ENCODE results near the gene ATP2C2. TPM values are rescaled to one million over a fixed set of nuclear protein-coding genes. Genes with fewer than 3 reads are reported as not detected.

Gene ATP2C2
- total RNA-seq, 3 donors from 2014 or later = not detected

DNA sequence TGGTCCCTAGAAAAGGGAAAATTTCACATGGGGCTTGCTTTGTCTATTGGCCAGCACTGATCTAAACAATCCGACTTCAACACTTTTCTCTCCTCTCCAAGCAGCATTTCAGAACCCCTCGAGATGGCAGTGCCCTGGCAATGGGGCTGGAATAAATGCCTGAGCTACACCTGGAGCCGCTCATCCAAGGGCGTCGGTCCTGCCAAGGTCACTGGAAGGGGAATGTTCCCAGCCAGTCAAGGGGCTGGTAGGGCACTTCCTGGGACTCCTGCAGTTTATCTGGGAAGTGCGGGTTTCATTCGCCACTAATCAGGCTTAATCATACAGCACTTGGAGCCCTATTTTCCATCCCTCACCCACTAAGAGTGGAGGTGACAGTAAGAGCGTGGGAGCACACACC, 119.0 kb downstream of the ATP2C2 start:
- H3K4me3 Mint-ChIP-seq = no peak overlapping the region

DNA sequence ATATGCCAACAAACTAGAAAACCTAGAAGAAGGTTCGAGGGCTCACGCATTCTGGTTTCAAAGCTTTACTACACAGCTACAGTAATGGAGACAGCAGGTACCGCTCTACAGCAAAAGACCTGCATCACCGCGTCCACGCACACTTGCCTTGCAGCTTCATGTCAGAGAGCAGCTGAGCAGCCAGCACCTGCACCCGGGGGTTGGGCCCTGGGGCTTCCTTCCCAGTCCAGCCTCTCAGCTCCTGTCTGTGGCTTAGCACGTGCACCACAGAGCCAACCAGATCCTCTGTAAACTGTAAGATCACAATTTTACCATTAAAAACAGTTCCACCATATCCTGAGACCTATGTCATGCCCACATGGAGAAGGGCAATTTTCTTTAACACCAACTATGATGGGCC, 120.8 kb downstream of the ATP2C2 start:
- DNase-seq = no peak
- Mint-ChIP-seq H3K4me3 (no peak overlapping the region), H3K27me3 (ENCODE audit: low read depth) (no peaks in the 10 kb centered on the region), H3K9me3 (peaks cover 6% of the 10 kb centered on the region), H3K36me3 (ENCODE audit: insufficient read depth) (peaks cover 23% of the 10 kb centered on the region), H3K4me1 (ENCODE audit: low read depth) (no peaks in the 10 kb centered on the region)
- no peak for ATAC-seq

More for the DNA sequence above, 119.0 kb downstream of the ATP2C2 start:
- Mint-ChIP-seq H3K27me3 (ENCODE audit: low read depth) (no peaks in the 10 kb centered on the region), H3K36me3 (ENCODE audit: insufficient read depth) (peaks cover 18% of the 10 kb centered on the region), H3K4me1 (ENCODE audit: low read depth) (no peaks in the 10 kb centered on the region), H3K9me3 (no peaks in the 10 kb centered on the region)
- DNase-seq (no peak), ATAC-seq (no peak)

DNA sequence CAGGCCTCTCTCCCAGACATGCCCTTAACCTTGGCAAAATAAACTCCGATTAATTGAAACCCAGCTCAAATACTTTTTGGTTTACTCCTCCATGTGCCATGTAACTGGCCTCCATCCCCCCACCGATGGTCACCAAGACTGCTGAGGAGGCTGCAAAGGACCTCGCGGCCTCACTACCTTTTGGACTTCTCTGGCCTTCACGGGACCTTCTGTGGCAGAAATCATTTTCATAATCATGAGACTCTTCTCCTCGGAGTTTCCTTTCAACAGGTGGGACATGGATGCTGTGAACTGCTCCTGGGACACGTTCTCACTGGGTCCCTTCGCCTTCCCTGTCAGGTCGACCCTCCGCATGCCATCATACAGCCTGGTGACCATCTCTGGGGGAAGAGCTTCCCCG, 127.2 kb downstream of the ATP2C2 start:
- Mint-ChIP-seq H3K36me3 (ENCODE audit: insufficient read depth) (peaks cover 30% of the 10 kb centered on the region), H3K9me3 (peaks cover 6% of the 10 kb centered on the region), H3K4me1 (ENCODE audit: low read depth) (no peaks in the 10 kb centered on the region), H3K4me3 (no peak overlapping the region), H3K27me3 (ENCODE audit: low read depth) (no peaks in the 10 kb centered on the region)
- no peak for ATAC-seq
- no peak for DNase-seq

DNA sequence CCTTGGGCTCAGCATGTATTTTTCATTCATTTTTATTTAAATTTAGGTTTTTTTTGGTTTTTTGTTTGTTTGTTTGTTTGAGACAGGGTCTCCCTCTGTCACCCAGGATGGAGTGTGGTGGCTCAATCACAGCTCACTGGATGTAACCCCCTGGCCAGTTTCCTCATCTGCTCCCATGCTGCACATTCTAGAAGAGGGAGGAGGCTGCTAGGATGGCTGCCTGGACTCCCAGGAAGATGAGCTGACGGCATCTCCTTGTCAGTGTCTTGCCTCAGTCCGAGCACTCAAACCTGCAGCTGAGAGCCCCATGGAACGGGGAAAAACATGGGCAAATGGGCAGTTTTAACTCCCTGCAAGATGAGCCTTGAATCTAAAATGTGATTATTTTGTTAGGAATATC, 128.7 kb downstream of the ATP2C2 start:
- Mint-ChIP-seq H3K27me3 (ENCODE audit: low read depth) (no peaks in the 10 kb centered on the region), H3K4me3 (no peak overlapping the region), H3K36me3 (ENCODE audit: insufficient read depth) (peaks cover 26% of the 10 kb centered on the region), H3K4me1 (ENCODE audit: low read depth) (no peaks in the 10 kb centered on the region), H3K9me3 (peaks cover 6% of the 10 kb centered on the region)
- ATAC-seq = no peak
- no peak for DNase-seq

DNA sequence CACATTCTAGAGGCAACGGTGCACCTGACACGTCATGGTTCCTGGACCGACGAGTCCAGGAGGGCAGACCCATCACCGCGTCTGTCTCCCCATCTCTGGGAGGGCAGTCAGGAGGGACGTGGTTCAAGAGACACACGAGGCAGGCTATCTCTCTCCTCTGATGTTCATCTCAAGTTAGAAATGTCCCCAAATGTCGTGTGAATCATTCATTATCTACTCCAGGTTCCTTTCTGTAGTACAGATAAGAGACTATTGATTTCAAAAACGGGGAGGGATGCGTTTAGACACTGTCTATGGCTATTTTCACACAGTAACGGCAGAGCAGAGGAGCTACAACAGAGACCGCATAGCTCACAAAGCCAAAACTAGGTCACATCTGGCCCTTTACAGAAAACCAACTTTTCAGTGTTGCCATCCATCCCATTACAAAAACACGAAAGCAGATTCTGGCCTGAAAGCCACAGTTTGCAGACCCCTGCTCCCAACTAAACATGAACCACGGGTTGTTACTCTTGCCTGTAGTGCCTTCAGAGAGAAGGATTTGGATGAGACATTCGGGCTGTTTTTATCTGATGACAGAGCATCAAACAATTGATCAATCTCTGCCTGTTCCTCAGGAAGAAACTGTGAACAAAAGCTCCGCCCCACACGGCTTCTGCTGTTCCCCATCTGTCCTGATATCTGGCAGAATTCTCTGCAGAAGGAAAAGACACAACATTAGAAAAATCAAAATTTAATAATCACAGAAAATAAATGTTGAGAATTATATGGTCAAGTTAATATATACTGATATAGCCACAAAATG, 129.3 kb downstream of the ATP2C2 start:
- DNase-seq = no peak
- H3K9me3 Mint-ChIP-seq = peaks cover 6% of the 10 kb centered on the region
- H3K4me3 Mint-ChIP-seq = no peak overlapping the region
- ATAC-seq = no peak
- H3K27me3 Mint-ChIP-seq (ENCODE audit: low read depth) = no peaks in the 10 kb centered on the region
- peaks cover 26% of the 10 kb centered on the region for H3K36me3 Mint-ChIP-seq (ENCODE audit: insufficient read depth)
- peaks cover under 1% of the 10 kb centered on the region for H3K4me1 Mint-ChIP-seq (ENCODE audit: low read depth)

DNA sequence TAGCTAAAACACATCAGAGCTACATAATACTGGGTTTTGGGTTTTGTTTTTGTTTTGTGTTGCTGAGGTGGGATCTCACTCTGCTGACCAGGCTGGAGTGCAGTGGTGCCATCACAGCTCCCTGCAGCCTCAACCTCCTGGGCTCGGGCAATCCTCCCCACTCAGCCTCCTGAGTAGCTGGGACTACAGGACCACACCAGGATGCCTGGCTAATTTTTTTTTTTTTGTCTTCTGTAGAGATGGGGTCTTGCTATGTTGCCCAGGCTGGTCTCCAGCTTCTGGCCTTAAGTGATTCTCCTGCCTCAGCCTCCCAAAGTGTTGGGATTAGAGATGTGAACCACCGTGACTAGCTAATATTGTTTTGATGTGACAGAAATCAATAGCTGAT, 129.9 kb downstream of the ATP2C2 start:
- H3K27me3 Mint-ChIP-seq (ENCODE audit: low read depth) = no peaks in the 10 kb centered on the region
- H3K4me1 Mint-ChIP-seq (ENCODE audit: low read depth) = peaks cover 3% of the 10 kb centered on the region
- no peak overlapping the region for H3K4me3 Mint-ChIP-seq
- H3K9me3 Mint-ChIP-seq = peaks cover 2% of the 10 kb centered on the region
- H3K36me3 Mint-ChIP-seq (ENCODE audit: insufficient read depth) = peaks cover 21% of the 10 kb centered on the region
- DNase-seq = no peak
- no peak for ATAC-seq

DNA sequence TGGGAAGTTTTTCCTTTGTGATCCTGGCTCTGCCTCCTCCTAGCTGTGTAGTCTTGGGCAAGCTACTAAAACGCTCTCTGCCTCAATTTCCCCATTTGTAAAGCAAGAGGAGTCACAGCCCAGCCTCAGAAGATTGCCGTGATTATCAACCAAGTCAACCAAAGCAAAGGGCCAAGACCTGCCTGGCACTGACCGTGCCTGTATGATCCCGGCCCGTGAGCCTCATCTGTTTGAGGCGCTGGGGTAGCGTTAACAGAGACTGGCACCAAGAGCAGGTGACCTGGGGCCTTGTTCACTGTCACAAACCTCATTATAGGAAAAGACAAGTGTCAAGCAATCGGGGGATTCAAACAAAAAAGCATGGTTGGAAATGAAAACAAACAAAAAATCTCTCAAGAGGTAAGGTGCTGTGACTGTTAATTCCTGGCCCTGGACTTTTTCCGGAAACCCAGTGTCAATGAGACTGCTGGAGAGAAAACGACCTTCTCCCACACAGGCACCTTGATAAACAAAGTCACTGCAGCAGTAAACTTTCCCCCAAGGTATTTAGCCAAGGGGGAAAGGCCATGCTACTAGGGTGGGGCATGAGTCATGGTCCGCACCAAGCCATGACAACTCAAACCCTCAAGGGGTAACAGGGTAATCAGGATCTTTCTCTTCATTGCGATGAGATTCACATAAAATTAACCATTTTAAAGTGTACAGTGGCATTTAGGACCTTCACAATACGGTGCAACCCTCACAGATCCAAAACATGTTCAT, 130.7 kb downstream of the ATP2C2 start:
- DNase-seq (no peak), ATAC-seq (no peak)
- Mint-ChIP-seq H3K36me3 (ENCODE audit: insufficient read depth) (peaks cover 20% of the 10 kb centered on the region), H3K27me3 (ENCODE audit: low read depth) (no peaks in the 10 kb centered on the region), H3K9me3 (no peaks in the 10 kb centered on the region), H3K4me1 (ENCODE audit: low read depth) (peaks cover 10% of the 10 kb centered on the region), H3K4me3 (no peak overlapping the region)

DNA sequence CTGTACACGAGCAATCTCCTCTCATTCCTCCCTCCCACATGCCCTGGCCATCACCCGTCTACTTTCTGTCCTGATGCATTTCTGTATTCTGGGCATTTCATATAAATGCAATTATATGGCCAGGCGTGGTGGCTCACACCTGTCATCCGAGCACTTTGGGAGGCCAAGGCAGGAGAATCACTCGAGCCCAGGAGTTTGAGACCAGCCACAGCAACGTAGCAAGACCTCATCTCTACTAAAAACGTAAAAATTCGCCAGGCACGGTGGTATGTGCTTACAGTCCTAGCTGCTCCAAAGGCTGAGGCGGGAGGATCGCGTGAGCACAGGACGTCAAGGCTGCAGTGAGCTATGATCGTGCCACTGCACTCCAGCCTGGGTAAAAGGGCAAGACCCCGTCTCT, 131.3 kb downstream of the ATP2C2 start:
- DNase-seq (no peak), ATAC-seq (no peak)
- Mint-ChIP-seq H3K27me3 (ENCODE audit: low read depth) (no peaks in the 10 kb centered on the region), H3K4me3 (no peak overlapping the region), H3K36me3 (ENCODE audit: insufficient read depth) (peaks cover 16% of the 10 kb centered on the region), H3K4me1 (ENCODE audit: low read depth) (peaks cover 14% of the 10 kb centered on the region), H3K9me3 (no peaks in the 10 kb centered on the region)

DNA sequence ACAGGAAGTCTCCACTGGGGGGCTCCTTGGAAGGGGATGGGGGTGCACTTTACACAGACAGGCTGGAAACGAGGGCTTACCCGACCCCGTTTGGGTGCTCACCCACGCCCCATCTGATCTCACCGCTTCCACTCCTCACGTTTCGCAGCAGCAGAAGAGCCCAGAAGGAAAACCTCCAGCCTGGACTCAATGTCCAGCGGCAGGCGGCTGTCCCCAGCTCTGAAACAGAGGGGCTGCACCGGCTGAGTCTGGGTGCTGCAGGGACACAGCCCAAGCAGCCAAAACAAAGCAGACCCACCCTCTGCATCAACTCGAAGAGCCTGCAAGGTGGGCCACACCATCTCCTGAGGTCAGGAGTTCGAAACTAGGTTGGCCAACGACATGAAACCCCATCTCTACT, 132.2 kb downstream of the ATP2C2 start:
- no peak for ATAC-seq
- H3K4me3 Mint-ChIP-seq = no peak overlapping the region
- peaks cover 23% of the 10 kb centered on the region for H3K4me1 Mint-ChIP-seq (ENCODE audit: low read depth)
- H3K27me3 Mint-ChIP-seq (ENCODE audit: low read depth) = no peaks in the 10 kb centered on the region
- no peak for DNase-seq
- H3K36me3 Mint-ChIP-seq (ENCODE audit: insufficient read depth) = peaks cover 11% of the 10 kb centered on the region
- no peaks in the 10 kb centered on the region for H3K9me3 Mint-ChIP-seq

DNA sequence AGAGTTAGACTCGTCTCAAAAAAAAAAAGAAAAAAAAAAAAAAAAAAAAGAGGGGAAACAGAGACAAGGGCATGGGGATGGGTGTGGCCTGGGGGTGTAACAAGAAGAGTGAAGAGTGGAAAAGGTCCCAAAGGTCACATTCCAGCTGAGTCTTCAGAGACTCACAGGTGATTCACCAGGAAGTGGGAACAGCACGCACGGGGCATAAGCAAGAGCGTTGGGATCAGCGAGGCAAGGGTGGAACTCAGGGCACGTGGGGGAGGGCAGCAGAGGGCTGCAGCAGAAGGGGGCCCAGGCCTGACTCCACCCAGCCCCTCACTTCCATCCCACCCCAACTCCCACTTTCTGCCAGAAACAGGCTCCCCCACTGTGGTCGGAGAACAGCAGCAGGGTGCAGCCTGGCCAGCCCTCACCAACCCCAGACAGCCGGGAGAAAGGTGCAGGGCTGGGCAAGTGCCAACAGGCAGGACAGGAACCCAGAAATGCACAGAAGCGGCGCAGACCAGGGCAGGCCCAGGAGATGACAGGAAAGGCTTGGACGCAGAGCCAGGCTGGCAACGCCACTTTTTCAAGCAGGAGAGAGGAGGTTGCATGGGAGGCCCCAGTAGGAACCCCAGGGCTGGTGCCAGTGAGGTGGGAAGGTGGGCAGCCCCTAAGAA, 132.9 kb downstream of the ATP2C2 start:
- DNase-seq = no peak
- ATAC-seq = no peak
- H3K9me3 Mint-ChIP-seq = no peaks in the 10 kb centered on the region
- H3K4me3 Mint-ChIP-seq = no peak overlapping the region
- H3K36me3 Mint-ChIP-seq (ENCODE audit: insufficient read depth) = peaks cover 5% of the 10 kb centered on the region
- H3K4me1 Mint-ChIP-seq (ENCODE audit: low read depth) = peaks cover 29% of the 10 kb centered on the region
- no peaks in the 10 kb centered on the region for H3K27me3 Mint-ChIP-seq (ENCODE audit: low read depth)

DNA sequence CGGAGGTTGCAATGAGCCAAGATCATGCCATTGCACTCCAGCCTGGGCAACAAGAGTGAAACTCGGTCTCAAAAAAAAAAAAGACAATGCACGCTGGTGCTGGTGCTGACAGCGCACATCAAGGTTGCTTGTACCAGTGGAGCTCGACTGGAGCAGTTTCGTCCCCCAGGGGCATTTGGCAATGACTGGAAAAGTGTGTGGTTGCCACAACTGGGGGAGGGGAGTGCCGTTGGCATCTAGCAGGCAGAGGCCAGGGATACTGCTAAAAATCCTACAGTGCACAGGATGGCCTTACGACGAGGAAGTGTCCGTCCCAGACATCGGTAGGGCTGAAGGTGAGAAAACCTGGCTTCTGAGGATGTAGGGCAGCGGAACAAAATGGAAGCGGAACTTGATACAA, 133.7 kb downstream of the ATP2C2 start:
- no peak for ATAC-seq
- Mint-ChIP-seq H3K4me1 (ENCODE audit: low read depth) (peaks cover 34% of the 10 kb centered on the region), H3K36me3 (ENCODE audit: insufficient read depth) (no peaks in the 10 kb centered on the region), H3K27me3 (ENCODE audit: low read depth) (no peaks in the 10 kb centered on the region), H3K9me3 (no peaks in the 10 kb centered on the region), H3K4me3 (no peak overlapping the region)
- DNase-seq = no peak

DNA sequence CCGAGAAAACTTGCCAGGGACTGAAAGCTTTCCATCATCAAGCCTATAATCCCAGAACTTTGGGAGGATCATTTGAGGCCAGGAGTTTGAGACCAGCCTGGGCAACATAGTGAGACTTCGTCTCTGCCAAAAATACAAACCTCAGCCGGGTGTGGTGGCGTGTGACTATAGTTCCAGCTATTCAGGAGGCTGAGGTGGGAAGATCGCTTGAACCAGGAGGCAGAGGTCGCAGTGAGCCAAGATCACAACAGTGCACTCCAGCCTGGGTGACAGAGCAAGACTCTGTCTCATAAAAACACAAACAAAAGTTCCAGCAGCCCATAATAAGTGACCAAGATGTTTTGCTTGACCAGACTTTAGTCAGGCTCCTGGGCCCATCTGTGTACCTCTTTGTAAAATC, 134.2 kb downstream of the ATP2C2 start:
- no peaks in the 10 kb centered on the region for H3K9me3 Mint-ChIP-seq
- no peak for ATAC-seq
- no peaks in the 10 kb centered on the region for H3K27me3 Mint-ChIP-seq (ENCODE audit: low read depth)
- no peak overlapping the region for H3K4me3 Mint-ChIP-seq
- no peaks in the 10 kb centered on the region for H3K36me3 Mint-ChIP-seq (ENCODE audit: insufficient read depth)
- DNase-seq = no peak
- H3K4me1 Mint-ChIP-seq (ENCODE audit: low read depth) = peaks cover 39% of the 10 kb centered on the region

DNA sequence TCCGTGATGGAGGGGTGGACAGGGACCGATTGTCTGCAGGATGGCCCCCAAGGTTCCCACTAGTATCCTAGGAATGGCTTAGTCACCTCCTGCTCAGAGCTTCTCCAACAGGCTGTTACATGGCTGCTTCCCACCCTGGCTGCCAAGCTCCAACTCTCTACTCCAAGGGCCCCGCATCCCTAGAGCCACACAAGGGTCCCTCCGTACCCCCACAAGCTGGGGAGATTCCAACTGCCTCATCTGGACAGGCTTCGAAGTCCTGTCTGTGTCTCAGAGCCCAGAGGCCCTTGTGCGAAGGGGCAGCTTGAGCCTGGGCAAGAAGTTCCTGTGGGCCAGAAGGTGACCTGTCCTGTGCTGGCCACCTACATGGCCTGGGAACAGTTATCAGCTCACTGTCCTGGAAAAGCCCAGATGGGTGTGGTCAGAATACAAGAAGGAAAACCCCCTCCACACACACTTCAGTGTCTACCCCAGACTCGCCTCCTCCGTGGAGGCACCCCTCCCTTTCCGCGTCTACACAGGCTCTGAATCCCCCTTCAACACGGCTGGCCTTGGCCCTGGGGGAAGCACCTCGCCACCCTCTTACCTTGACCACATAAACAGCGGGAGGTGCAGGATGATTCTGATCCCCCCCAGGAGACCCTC, 135.5 kb downstream of the ATP2C2 start:
- H3K4me3 Mint-ChIP-seq = peak overlapping the region; percentile 87
- H3K4me1 Mint-ChIP-seq (ENCODE audit: low read depth) = peaks cover 51% of the 10 kb centered on the region
- DNase-seq (no peak), ATAC-seq (peak in 1 of 2 donors; percentile 0)
- no peaks in the 10 kb centered on the region for H3K9me3 Mint-ChIP-seq
- H3K27me3 Mint-ChIP-seq (ENCODE audit: low read depth) = no peaks in the 10 kb centered on the region
- H3K36me3 Mint-ChIP-seq (ENCODE audit: insufficient read depth) = no peaks in the 10 kb centered on the region
